Activated CD4-positive, CD25-positive, alpha-beta regulatory T cell treated with anti-CD3 and anti-CD28 coated beads, Interleukin-2, amount 50 U/mL, for 16 hours (primary cell): ENCODE data around the gene MLLT11.

Source experiments
- DNase-seq: peaks from one replicate; pipeline ENCODE4 v3.0.0-alpha.2; 2020; ENCODE audit warnings: low read depth, low spot score

The MLLT11 gene, protein sequence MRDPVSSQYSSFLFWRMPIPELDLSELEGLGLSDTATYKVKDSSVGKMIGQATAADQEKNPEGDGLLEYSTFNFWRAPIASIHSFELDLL

DNA sequence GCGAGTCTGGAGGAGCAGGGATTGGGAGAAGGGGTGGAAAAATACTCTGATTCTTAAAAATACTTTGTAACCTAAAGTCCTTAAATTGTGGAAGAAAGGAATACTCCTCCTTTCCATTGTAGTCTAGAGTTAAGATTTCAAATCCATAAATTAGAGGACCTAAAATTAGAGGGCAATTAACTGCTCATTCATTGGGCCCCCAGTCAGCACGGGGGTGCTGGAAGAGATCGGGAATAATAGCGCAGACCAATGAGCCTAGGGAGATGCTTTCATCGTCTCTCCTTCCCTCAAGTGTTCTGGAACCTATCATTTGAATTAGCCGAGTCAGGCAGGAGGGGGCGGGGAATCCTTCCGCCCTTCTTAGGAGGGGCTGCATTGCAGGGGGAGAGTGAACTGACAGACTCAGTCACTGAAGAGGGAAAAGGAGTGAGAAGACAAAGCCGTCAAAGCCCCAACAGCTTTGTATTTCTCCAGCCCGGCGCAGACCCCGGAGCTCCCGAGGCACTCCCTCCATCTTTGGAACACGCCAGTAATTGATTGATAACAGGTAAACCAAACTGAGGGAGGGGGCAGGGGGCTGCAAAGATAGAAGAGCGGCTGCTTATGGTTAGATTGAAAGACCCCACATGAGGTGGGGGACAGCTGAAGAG, at the start of gene MLLT11:
MLLT11 (plus strand) TSS at position 391 of the 650 bp plus-strand sequence. CDS start 6,828 bp downstream, outside the sequence.
- no peak for DNase-seq

DNA sequence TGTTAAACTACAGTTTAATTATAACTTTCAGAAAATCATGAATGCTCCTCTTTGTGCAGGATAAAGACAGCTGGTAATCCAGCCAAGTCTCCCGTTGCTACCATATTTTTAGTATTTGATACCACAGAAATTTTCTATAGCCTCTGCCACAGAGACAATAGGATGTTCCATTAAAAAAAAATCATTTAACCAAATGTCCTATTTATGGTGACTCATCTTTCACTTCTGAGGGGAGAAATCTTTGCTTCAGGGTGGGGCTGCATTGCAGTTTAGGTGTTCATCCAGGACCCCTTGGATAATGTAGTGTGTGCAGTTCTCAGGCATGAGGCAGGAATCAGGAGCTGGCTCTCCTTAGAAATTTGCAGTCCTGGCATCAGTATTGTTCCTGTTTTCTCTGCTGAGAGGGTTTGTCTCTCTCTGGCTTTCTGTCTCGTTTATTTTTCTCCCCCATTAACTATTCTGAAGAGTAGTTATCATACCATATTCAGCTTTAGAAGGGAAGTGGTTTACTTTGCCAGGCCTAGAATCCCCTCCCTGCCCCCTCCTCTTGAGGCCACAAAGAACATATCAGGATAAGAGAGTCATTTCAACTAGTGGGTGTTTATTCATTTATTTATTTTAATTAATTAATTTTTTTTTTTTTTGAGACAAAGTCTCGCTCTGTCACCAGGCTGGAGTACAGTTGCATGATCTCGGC, 48.9 kb upstream of the MLLT11 start:
- DNase-seq: no peak

DNA sequence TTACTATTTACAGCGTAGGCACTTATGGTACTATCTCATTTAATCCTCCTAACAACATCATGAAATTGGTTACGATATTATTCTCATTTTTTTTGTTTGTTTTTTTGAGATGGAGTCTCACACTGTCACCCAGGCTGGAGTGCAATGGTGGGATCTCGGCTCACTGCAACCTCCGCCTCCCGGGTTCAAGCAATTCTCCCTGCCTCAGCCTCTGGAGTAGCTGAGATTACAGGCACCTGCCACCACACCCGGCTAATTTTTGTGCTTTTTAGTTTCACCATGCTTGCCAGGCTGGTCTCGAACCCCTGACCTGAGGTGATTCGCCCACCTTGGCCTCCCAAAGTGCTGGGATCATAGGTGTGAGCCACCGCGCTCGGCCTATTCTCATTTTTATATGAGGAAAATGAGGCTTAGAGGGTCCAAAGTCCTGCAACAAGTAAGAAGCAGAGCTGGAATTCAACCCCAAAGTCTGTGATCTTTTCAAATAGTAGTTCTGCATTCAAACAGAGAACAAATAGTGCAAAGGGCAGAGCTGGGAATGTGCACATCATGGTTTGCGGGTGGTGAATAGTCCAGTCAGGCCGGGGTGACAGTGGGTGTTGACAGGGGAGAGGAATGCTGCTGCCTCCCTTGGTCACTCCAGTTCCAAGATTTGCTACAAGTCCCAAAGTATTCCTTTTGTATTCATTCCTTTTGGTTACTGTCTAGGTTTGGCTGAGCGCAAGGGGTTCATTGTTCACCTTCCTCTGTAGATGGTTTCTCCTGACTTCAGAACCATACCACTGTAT, 47.3 kb upstream of the MLLT11 start:
- DNase-seq: no peak

DNA sequence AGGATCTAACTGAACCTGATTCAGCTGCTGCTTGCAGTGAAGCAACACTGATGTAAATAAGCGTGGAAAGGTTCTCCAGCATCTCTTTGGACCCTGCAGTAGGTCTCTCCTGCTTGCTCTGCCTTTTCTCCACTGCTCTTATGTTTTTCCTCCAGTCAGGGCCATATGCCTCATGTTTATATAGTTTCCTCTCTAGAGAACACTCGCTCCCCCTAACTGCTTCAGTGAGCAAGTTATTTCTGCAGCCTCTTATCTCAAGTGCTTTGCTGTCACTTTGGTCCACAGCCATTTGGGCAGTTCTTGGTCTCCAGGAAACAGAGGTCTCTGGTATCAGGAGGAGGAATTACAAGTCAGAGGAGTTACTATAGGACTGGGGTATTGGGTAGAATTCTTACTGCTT, 46.7 kb upstream of the MLLT11 start:
- DNase-seq: no peak

DNA sequence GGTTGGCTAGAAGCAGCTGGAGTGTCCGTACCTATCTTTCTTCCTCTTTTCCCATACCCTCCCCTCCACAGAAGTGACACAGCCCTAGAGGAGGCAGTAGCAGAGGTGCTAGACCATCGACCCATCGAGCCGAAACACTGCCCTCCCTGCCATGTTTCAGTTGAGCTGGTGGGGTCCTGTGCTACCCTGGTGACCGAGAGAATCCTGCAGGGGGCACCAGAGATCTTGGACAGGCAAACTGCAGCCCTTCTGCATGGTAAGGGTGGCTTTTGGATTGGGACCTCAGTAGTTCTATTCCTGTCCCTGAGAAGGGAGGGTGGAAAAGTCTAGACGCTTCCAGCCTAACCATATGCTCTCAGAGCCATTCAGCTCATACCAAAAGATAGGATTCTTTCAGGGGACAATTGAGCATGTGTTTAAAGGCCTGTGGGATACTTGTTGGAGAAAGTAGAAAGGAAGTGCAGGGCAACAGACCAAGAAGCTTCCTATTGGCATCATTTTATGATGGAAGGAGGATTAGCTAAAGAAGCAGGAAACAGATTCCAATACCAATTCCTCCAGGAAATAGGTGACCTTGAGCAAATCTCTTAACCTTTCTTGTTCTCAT, 35.6 kb upstream of the MLLT11 start:
- peak; percentile 63 for DNase-seq

DNA sequence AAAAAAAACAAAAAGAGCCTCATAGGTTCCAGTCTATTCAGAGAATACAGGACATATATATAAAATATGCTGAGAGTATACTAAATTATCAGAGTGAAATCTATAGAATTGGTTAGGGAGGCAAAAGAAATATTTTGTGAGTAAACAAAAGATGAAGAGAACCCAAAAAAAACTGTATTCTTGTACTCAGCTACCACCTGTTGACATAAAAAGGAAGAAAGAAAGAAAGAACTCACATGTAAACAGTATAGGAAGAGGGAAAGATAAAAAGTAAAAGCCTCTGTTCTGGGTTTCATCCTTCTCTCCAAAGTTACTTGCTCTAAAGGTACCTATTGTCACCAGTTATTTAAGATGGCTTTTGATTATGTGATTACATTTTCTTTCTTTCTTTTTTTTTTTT, 33.7 kb upstream of the MLLT11 start:
- no peak for DNase-seq

DNA sequence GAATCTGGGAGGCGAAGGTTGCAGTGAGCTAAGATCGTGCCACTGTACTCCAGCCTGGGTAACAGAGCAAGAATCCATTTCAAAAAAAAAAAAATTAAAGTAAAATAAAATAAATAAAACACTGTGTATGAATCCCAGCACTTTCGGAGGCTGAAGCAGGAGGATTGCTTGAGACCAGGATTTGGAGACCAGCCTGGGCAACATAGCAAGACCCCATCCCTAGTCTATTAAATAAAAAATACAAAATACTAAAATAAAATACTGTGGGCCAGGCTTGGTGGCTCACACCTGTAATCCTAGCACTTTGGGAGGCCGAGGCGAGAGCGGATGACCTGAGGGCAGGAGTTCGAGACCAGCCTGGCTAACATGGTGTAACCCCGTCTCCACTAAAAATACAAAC, 28.0 kb upstream of the MLLT11 start:
- no peak for DNase-seq

DNA sequence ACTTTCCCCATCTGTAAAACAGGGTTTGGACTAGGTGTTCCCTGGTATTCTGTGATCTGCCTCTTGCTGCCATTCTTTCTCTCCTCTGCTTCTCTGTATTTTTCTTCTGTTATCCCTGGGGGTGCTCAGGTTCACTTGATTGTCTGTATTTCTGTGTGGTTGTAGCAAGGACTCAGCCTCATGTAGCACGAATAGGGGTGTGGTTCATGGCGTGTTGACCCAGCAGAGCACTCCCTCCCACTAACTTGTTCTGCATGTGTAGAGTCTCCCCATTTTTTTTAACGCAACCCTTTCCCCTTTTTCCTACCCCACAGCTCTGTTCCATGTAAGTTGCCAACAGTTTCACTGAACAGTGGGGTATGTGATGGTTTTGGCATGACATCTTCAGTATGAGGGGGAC, 25.0 kb upstream of the MLLT11 start:
- no peak for DNase-seq

DNA sequence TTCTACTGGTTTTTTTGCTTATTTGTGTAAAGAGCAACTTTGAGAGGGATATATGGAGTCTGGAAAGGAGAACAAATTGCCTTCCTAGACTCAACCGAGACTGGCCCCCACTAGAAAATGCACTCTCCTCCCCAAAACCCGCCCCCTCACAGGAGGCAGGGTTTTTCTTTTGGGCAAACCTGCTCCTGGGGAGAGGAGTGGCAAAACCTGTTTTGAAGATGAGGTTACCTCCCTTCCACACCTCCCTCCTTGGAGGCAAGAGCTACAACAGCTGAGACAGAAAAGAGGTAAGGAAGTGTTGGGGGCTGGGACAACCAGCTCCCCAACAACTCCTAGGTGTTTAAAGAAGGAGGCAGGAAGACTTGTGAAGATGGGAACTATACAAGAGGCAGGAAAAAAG, 23.8 kb upstream of the MLLT11 start, which contains the start of gene BNIPL:
BNIPL (plus strand) TSS at position 231 of the 400 bp plus-strand sequence; CDS start at position 371, 140 bp downstream.
- DNase-seq: no peak

DNA sequence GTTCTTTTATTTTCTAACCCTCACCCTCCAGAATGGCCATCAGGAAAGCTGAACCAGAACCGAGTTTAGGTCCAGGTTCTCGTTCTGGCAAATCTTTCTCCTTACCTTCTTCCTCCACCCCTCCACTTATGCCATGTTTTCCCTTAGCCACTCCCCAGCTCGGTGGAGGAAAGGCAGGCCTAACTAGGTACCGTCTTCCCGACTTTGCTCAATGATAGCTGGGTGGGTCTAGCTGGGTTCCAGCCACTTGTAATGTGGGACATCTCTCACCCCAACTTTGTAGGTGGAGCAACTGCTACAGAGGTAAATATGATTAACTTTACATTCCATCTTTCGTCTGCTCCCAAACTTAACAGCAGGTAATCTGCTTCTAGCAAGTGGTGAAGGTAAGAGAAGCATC, 23.2 kb upstream of the MLLT11 start:
- DNase-seq: no peak

DNA sequence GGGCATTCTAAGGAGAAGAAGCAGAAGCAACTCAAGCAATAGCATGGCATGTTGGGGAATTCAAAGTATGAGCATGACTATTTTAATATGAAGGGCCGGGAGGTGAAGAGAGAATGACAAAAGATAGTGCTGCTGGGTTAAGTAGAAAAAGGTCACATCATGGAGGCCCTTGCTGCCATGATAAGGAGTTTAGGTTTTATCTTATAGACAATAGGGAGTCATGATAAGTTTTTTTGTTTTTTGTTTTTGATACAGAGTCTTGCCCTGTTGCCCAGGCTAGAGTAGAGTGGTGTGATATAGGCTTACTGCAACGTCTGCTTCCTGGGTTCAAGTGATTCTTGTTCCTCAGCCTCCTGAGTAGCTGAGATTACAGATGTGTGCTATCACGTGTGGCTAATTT, 20.7 kb upstream of the MLLT11 start:
- DNase-seq: no peak

DNA sequence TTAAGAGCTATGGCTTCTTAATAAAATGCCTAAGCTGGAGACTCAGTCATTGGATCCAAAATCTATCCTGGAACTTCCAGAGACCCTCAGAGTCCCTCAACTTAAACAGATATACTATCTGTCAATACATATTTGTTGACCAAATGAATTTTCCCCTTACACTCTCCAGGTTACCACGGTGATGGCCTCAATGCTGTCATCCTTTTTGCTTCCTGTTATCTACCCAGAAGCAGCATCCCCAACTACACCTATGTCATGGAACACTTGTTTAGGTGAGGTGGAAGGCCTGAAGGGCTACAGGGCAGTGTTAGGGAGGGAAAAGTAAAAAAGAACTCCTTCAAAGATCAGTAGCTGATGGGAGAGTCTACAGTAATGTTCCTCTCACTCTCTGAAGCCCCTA, 17.0 kb upstream of the MLLT11 start:
- DNase-seq: no peak

DNA sequence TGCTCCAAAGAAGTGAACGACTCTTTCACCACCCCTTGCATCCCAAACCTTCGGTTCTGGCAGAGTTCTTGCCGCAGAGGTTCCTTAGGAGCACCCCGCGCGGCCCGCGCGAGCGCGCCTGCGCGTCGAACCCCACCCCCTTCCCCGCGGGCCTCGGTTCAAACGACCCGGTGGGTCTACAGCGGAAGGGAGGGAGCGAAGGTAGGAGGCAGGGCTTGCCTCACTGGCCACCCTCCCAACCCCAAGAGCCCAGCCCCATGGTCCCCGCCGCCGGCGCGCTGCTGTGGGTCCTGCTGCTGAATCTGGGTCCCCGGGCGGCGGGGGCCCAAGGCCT, 12.6 kb upstream of the MLLT11 start, which contains the start of gene C1orf56:
C1orf56 (plus strand) TSS at position 161 of the 334 bp plus-strand sequence; CDS start at position 258, 97 bp downstream.
- DNase-seq: peak; percentile 31

DNA sequence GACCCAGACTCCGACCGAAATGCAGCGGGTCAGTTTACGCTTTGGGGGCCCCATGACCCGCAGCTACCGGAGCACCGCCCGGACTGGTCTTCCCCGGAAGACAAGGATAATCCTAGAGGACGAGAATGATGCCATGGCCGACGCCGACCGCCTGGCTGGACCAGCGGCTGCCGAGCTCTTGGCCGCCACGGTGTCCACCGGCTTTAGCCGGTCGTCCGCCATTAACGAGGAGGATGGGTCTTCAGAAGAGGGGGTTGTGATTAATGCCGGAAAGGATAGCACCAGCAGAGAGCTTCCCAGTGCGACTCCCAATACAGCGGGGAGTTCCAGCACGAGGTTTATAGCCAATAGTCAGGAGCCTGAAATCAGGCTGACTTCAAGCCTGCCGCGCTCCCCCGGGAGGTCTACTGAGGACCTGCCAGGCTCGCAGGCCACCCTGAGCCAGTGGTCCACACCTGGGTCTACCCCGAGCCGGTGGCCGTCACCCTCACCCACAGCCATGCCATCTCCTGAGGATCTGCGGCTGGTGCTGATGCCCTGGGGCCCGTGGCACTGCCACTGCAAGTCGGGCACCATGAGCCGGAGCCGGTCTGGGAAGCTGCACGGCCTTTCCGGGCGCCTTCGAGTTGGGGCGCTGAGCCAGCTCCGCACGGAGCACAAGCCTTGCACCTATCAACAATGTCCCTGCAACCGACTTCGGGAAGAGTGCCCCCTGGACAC, 12.1 kb upstream of the MLLT11 start:
- DNase-seq: no peak

DNA sequence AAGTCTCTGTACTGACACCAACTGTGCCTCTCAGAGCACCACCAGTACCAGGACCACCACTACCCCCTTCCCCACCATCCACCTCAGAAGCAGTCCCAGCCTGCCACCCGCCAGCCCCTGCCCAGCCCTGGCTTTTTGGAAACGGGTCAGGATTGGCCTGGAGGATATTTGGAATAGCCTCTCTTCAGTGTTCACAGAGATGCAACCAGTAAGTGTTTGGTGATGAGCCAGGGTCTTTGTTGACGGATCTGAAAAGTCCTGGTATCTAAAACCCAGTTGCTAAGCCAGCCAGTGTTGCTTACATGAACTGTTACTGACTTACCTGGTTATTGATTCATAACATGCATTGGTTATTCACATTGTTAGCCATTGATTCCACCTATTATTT, 11.6 kb upstream of the MLLT11 start:
- no peak for DNase-seq

DNA sequence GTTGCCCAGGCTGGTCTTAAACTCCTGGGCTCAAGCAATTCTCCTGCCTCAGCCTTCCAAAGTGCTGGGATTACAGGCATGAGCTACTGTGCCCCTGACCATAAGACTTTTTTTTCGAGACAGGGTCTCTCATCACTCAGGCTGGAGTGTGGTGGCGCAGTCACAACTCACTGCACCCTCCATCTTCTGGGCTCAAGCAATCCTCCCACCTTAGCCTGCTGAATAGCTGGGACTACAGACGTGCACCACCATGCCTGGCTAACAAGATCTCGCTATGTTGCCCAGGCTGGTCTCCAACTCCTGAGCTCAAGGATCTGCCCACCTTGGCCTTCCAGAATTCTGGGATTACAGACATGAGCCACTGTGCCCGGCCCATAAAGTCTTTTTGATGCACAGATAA, 10.7 kb upstream of the MLLT11 start:
- DNase-seq: no peak

DNA sequence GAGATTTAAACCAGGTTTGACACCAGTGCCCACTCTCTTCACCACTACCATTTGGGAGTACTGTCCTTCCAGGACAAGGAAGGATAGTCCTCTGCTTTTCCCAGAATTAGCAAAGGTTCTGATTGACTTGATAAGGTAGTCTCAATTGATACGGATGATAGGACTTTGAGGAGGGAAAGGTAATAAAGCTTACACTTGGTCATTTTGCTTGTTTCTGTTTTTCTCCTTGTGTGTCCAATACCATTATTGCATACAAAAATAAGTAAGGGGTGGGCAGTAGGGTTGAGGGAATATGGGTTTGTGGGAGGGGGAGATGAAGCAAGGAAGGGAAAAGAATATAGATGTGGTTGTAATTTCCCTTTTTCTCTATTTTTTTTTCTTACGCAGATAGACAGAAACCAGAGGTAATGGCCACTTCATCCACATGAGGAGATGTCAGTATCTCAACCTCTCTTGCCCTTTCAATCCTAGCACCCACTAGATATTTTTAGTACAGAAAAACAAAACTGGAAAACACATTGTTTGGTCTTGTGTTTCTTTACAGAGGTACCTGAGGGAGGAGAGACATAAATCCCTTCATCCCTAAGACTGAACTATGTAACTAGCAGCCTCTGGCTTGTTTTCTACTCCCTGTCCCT, 10.0 kb upstream of the MLLT11 start:
- no peak for DNase-seq

DNA sequence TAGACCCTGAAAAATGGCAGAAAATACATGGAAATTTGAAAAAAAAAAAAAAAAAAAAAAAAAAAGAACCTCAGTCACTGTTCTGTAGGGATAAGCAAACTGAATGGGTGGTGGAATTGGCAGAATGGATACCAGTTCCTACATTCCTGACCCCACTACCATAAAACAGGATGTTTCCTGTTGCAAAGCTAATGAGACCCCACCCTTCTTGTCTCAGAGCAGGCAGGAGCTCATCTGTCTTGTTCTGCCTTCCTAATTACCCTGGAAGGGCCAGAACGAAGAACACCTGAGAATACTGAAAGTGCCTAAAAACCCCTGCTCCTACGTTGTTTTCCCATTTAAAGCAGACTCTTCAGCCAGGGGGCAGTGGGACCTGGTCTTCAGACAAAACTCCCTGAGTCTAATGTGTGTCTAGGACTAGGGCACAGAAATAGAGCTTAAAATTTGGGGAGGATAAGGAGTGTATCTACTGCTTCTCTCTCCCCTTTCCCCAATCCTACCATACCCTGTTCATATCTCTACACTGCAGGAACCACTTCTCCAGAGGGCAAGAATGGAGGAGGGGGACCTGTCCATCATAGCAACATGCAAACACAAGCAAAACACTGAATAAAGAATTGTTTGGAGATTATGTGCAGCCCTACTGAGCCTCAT, 8.7 kb upstream of the MLLT11 start:
- no peak for DNase-seq

DNA sequence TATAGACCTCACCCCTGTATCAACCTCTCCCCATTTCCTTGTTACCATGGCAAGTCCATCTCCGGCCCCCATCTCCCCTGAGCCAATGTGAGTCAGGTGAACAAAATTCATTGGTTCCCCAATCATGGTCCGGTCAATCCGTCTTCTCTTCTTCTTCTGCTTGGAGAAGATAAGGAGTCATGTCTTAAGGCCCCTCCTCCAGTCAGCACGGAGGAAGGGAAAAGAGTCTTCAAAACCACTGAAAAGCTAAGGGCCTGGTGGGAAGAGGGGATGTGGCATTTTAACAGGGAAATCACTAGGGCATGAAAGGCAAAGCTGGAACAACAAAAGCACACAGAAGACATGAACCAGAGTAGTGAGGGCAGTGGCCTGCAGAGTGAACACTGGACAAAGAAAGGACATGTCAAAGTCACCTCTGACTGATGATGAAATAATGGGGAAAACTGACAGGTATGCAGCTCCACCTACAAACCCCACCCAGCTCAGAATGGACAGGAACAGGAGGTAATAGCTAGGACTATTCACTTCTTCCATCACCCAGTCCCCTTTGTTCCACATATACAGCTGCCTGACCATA, 5.1 kb upstream of the MLLT11 start:
- no peak for DNase-seq

DNA sequence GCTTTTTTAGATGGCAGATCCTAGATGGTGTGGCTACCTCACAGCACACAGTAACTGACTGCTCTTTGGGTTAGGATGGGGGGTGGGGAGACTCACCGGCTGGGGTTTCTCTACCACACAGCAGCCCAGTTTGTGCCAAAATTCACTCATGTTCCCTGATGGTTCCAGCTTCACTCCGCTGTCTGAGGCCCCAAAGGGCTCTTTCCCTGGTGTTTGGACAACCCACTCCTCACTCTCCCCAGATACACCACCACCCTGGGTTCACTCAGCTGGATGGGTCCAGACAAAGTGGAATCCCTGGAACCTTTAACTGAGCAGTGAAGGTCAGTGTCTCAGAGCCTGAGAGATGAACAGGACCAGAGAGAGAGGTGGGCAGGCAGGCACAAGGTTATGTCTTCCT, 4.6 kb upstream of the MLLT11 start:
- DNase-seq: no peak
